Measurements from ENCODE around the gene COL8A1. TPM values are rescaled to one million over a fixed set of nuclear protein-coding genes. Genes with fewer than 3 reads are reported as not detected.

The COL8A1 gene
- total and polyA plus RNA-seq, 9 of the 15 experiments (the other 6 are each of a cell fraction or from before 2014, with no cell fraction given): 0.07 TPM; not detected in 8

DNA sequence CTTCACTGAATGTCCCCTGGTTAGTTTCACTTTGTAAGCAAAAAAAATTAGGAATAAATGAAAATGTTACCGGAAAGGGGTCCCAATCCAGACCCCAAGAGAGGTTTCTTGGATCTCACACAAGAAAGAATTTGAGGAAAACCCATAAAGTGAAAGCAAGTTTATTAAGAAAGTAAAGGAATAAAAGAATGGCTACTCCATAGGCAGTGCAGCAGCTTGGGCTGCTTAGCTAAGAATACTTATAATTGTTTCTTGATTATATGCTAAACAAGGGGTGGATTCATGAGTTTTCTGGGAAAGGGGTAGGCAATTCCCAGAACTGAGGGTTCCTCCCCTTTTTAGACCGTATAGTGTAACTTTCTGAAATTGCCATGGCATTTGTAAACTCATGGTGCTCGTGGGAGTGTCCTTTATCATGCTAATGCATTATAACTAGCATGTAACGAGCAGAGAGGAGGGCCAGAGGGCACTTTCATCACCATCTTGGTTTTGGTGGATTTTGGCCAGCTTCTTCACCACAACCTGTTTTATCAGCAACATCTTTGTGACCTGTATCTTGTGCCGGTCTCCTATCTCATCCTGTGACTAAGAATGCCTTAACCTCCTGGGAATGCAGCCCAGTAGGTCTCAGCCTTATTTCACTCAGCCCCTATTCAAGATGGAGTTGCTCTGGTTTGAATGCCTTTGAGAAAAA is 138.3 kb downstream of the COL8A1 start (continued):
- TF ChIP-seq, protein P1, sequence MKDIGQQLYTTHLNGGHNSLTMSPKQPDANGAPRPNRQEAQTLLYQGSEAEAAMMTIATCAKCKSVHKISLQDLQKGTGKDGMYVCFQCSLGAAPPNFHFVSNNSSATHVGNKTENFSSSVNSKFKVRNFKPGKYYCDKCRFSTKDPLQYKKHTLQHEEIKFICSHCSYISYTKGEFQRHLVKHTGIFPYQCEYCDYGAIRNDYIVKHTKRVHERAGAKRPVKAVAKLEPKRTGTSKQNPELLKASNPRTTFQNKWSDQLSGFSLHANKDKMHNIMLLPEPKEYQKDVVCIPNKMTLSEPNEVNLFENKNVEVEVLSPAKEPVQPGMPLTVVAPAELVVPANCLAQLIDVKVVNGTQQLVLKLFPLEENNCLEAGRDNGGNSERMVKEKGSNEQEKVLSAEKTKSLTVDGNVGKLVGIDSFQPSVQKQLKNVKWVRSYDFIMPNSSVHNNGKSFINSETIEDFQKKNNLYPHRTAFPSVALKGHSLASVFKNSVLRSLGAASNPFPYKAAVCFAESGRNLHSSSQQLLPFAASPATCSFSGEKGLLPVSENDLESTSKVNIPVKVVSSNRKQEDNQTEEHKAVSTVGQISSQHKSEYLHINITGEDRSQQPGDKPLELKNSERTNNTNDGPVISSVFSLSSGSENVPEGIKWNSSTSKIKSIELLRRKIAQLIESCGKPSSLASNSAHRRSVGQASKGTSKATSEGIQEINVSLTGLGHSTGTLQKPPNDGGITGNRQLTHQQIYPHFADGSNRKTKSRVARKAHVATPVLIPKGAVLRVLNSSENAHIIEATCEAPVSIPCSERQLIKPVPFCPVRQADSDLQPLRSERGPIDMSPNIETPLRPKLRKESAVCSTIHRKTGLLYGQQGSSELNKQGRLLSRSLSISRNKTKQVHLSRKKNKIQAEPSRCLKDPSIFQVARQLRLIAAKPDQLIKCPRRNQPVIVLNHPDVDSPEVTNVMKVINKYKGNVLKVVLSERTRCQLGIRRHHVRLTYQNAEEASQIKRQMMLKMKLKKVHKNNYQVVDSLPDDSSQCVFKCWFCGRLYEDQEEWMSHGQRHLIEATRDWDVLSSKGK (CRISPR knock-in tag; IDR thresholded peaks at IDR 0.05): peak; percentile 86
- TF ChIP-seq, protein P2, sequence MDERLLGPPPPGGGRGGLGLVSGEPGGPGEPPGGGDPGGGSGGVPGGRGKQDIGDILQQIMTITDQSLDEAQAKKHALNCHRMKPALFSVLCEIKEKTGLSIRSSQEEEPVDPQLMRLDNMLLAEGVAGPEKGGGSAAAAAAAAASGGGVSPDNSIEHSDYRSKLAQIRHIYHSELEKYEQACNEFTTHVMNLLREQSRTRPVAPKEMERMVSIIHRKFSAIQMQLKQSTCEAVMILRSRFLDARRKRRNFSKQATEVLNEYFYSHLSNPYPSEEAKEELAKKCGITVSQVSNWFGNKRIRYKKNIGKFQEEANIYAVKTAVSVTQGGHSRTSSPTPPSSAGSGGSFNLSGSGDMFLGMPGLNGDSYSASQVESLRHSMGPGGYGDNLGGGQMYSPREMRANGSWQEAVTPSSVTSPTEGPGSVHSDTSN (CRISPR knock-in tag; IDR thresholded peaks at IDR 0.05; ENCODE audit: low read depth): no peak
- TF ChIP-seq, protein P2 (tag; conservative IDR thresholded peaks at IDR 0.05; ENCODE audit: low read depth): peak; percentile 89
- TF ChIP-seq, protein P3, sequence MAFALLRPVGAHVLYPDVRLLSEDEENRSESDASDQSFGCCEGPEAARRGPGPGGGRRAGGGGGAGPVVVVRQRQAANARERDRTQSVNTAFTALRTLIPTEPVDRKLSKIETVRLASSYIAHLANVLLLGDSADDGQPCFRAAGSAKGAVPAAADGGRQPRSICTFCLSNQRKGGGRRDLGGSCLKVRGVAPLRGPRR (CRISPR knock-in tag; IDR thresholded peaks at IDR 0.05): peak; percentile 99
- TF ChIP-seq MED1 (CRISPR knock-in tag; IDR thresholded peaks at IDR 0.05; ENCODE audit: borderline replicate concordance) (no peak), ZNF445 (CRISPR knock-in tag; IDR thresholded peaks at IDR 0.05; ENCODE audit: low read depth) (peak; percentile 96), ZNF324 (CRISPR knock-in tag; IDR thresholded peaks at IDR 0.05) (peak; percentile 91), PHTF2 (CRISPR knock-in tag; IDR thresholded peaks at IDR 0.05) (peak; percentile 96), TRIM24 (IDR thresholded peaks at IDR 0.05) (peak; percentile 67; a peak in 2 of 4 replicates), PML (IDR thresholded peaks at IDR 0.05; ENCODE audit: low read length) (0 out of 2 replicates have a peak, but pooled peaks have one; percentile 26)
- TF ChIP-seq, protein P4, sequence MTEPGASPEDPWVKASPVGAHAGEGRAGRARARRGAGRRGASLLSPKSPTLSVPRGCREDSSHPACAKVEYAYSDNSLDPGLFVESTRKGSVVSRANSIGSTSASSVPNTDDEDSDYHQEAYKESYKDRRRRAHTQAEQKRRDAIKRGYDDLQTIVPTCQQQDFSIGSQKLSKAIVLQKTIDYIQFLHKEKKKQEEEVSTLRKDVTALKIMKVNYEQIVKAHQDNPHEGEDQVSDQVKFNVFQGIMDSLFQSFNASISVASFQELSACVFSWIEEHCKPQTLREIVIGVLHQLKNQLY (CRISPR knock-in tag; conservative IDR thresholded peaks at IDR 0.05): peak in 1 of 2 experiments; percentile 84; a peak in 1 of 4 replicates
- TF ChIP-seq, protein P5, sequence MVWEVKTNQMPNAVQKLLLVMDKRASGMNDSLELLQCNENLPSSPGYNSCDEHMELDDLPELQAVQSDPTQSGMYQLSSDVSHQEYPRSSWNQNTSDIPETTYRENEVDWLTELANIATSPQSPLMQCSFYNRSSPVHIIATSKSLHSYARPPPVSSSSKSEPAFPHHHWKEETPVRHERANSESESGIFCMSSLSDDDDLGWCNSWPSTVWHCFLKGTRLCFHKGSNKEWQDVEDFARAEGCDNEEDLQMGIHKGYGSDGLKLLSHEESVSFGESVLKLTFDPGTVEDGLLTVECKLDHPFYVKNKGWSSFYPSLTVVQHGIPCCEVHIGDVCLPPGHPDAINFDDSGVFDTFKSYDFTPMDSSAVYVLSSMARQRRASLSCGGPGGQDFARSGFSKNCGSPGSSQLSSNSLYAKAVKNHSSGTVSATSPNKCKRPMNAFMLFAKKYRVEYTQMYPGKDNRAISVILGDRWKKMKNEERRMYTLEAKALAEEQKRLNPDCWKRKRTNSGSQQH (CRISPR knock-in tag; IDR thresholded peaks at IDR 0.05): peak; percentile 99
- TF ChIP-seq, protein P6, sequence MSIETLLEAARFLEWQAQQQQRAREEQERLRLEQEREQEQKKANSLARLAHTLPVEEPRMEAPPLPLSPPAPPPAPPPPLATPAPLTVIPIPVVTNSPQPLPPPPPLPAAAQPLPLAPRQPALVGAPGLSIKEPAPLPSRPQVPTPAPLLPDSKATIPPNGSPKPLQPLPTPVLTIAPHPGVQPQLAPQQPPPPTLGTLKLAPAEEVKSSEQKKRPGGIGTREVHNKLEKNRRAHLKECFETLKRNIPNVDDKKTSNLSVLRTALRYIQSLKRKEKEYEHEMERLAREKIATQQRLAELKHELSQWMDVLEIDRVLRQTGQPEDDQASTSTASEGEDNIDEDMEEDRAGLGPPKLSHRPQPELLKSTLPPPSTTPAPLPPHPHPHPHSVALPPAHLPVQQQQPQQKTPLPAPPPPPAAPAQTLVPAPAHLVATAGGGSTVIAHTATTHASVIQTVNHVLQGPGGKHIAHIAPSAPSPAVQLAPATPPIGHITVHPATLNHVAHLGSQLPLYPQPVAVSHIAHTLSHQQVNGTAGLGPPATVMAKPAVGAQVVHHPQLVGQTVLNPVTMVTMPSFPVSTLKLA (conservative IDR thresholded peaks at IDR 0.05): no peak
- TF ChIP-seq, protein P7, sequence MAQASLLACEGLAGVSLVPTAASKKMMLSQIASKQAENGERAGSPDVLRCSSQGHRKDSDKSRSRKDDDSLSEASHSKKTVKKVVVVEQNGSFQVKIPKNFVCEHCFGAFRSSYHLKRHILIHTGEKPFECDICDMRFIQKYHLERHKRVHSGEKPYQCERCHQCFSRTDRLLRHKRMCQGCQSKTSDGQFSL (CRISPR knock-in tag; IDR thresholded peaks at IDR 0.05): no peak
- TF ChIP-seq, protein P7 (tag; IDR thresholded peaks at IDR 0.05): peak in 1 of 2 experiments; percentile 100; a peak in 2 of 4 replicates
